GM23248 (cell line): ENCODE results near the gene MAML3.

Experiments
- EZH2 ChIP-seq: fragments of 200-600 bp; sonication (generic); IDR thresholded peaks from 2 replicates; pipeline ENCODE4 v1.6.1; 2018; ENCODE audit warnings: antibody characterized with exemption, mild to moderate bottlenecking; ENCODE audit not compliant: insufficient read depth, poor library complexity, severe bottlenecking
- EZH2phosphoT487 ChIP-seq: fragments of 200-600 bp; sonication (generic); IDR thresholded peaks from 2 replicates; pipeline ENCODE4 v1.6.1; 2018; ENCODE audit warnings: antibody characterized with exemption, moderate library complexity, mild to moderate bottlenecking, low read depth; ENCODE audit not compliant: insufficient read depth

DNA sequence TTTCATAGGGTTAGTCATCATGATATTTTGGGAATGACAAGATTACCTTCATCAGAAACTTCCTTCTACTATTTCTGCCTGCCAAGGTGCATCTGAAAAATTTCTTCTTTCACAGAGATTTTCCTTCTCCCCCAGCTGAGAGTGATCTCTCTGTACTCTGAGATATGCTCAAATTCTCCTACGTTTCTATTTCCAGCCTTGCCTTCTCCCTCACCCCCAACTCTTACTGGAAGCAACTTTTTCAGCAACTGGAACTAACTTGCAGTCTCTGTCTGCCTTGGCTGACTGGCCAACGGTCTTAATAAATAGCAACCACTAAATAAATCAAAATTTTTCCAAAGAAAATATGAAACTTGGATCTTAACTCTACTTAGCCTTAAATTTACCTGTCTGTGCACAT, 122.3 kb downstream of the MAML3 start:
- no peak for TF ChIP-seq EZH2
- no peak for TF ChIP-seq EZH2phosphoT487
